Measurements from ENCODE around the gene EVPLL.
A peak's percentile ranks its signal among the peaks of the same experiment; 100 is the strongest.
"Not testable (repeated sequence)": the region's sequence is repeated elsewhere in the genome, so short reads cannot be mapped to it uniquely, and the experiment has no call there.

The EVPLL gene

GRCh38 chr17:18379246-18380146, 1.9 kb downstream of the EVPLL start:
- no peak for DNase-seq (ENCODE audit: low read depth in 1 of 2, low spot score in 1 of 2)

- DNase-seq (ENCODE audit: low read depth in 1 of 2, low spot score in 1 of 2), result no peak
Observed at GRCh38 chr17:18380471-18381157, 3.0 kb downstream of the EVPLL start.

DNA sequence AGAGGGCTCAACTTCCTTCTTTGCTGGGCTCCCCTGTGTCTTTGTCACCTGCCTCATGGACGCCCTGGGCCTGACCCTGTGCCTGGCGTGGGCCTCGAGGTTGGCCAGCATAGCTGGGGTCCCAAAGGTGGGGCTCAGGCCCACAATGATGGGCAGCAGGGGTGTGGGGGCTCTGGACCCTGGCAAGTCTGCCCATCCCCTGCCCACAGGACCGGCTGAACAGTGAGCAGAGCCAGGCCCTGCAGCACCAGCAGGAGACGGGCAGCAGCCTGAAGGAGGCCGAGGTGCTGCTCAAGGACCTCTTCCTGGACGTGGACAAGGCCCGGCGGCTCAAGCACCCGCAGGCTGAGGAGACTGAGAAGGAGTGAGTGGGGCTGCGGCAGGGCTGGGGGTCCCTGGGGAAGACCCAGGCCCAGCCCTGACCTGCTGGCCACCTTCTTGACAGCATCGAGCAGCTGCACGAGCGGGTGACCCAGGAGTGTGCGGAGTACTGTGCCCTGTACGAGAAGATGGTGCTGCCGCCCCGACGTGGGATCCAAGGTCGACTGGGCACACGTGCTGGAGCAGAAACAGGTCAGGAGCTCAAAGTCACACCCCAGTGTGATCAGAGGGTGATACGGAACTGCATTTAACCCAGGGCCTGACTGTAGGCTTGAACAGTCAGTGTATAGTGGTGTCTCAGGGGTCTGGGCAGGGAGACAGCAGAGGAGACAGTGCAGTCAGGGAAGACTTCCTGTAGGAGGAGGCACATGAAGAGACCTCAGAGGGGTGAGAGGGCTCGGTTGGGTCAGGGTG, 3.8 kb downstream of the EVPLL start:
- DNase-seq (ENCODE audit: low read depth in 1 of 2, low spot score in 1 of 2), result no peak

DNA sequence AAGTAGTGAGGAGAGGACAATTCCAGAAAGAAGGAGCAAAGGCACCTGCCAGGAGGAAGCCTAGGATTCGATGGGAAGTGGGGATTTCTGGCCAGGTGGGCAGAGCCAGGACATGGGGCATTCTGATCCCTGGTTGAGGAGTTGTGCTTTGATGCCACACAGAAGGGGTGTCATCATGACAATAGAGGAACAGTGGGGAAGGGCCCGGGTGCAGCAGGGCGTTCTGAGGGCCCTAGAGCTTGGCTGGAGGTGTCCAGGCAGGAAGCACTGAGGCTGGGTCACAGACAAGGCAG, 4.3 kb downstream of the EVPLL start:
- no peak for DNase-seq (ENCODE audit: low read depth in 1 of 2, low spot score in 1 of 2)

GRCh38 chr17:18382441-18383078, 5.0 kb downstream of the EVPLL start:
- no peak for DNase-seq (ENCODE audit: low read depth in 1 of 2, low spot score in 1 of 2)

- not testable (repeated sequence) for DNase-seq (ENCODE audit: low read depth in 1 of 2, low spot score in 1 of 2)
Observed at GRCh38 chr17:18383079-18383481, 5.5 kb downstream of the EVPLL start.

DNA sequence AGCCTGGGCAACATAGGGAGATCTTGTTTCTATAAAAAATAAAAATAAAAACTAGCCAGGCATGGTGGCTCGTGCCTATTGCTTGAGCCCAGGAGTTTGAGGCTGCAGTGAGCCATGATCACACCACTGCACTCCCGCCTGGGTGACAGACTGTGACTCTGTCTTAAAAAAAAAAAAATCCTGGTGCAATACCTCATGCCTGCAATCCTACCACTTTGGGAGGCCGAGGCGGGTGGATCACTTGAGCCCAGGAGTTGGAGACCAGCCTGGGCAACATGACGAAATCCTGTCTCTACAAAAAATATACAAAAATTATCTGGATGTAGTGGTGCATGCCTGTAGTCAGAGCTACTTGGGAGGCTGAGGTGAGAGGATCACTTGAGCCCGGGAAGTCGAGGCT, 6.7 kb downstream of the EVPLL start:
- DNase-seq (ENCODE audit: low read depth in 1 of 2, low spot score in 1 of 2), result not testable (repeated sequence)

DNA sequence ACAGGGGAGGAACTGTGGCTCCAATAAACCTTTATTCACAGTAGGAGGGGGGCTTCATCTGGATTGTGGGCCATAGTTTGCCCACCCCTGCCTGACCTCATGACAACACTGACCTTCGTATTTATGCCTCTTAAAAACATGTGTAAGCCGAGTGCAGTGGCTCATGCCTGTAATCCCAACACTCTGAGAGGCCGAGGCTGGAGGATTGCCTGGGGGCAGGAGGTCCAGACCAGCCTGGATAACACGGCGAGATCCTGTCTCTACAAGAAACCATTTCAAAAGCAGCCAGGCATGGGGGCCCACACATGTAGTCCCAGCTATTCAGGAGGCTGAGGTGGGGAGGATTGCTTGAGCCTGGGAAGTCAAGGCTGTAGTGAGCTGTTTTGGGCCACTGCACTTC, 10.0 kb downstream of the EVPLL start:
- not testable (repeated sequence) for DNase-seq (ENCODE audit: low read depth in 1 of 2, low spot score in 1 of 2)

GRCh38 chr17:18388266-18388665, 10.7 kb downstream of the EVPLL start:
- DNase-seq (ENCODE audit: low read depth in 1 of 2, low spot score in 1 of 2), result not testable (repeated sequence)

GRCh38 chr17:18388728-18389127, 11.2 kb downstream of the EVPLL start:
- DNase-seq (ENCODE audit: low read depth in 1 of 2, low spot score in 1 of 2), result not testable (repeated sequence)

GRCh38 chr17:18401872-18402590, 24.5 kb downstream of the EVPLL start:
- not testable (repeated sequence) for DNase-seq (ENCODE audit: low read depth in 1 of 2, low spot score in 1 of 2)

DNA sequence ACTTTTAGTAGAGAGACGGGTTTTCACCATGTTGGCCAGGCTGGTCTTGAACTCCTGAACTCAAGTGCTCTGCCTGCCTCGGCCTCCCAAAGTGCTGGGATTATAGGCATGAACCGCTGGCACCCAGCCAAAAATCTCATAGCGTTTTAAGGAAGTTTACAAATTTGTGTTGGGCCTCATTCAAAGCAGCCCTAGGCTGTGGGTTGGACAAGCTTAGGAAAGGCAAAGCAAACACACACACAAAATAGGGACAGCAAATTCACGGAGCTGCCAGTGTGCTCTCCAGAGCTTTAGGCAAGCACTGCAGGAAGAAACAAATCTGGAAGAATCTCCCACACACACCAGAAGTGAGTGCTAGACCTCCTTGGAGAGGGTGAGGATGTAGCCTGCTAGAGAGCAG, 25.6 kb downstream of the EVPLL start:
- not testable (repeated sequence) for DNase-seq (ENCODE audit: low read depth in 1 of 2, low spot score in 1 of 2)

DNA sequence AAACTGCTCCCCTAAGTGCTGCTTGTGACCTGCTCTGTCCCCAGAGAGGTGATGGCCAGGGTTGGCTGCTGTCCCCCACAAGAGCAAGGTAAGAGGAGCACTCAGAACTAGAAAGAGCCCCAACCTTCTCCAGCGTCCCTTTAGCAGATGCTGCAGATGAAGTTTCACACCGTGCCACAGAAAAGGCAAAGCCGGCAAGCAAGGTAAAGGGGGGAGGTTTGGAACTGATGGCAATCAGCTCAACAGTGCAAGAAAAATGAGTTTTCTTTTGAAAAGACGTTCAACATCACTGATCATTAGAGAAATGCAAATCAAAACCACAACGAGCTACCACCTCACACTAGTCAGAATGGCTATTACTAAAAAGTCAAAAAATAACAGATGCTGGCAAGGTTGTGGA, 26.0 kb downstream of the EVPLL start:
- not testable (repeated sequence) for DNase-seq (ENCODE audit: low read depth in 1 of 2, low spot score in 1 of 2)

GRCh38 chr17:18408906-18409305, 31.3 kb downstream of the EVPLL start:
- not testable (repeated sequence) for DNase-seq (ENCODE audit: low read depth in 1 of 2, low spot score in 1 of 2)

GRCh38 chr17:18409321-18409720, 31.7 kb downstream of the EVPLL start:
- DNase-seq (ENCODE audit: low read depth in 1 of 2, low spot score in 1 of 2), result not testable (repeated sequence)

DNA sequence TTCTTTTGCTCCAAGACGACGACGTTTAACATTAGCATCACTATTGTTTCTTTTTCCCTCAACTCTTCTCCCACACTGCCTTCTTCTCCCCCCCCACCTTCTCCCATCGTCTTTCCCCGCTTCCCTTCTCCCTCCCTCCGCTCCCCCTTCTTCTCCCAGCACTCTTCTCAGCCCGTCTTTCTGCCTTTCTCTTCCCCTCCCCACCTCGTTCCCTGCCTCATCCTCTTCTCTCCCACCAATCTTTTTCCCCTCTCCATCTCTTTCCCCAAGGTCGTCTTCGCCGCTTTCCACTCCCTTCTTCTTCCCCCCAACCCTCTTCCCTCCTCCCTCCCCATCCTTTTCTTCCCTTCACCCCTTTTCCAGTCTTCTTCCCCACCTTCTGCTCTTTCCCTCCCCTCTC, 33.2 kb downstream of the EVPLL start:
- DNase-seq (ENCODE audit: low read depth in 1 of 2, low spot score in 1 of 2), result not testable (repeated sequence)

DNA sequence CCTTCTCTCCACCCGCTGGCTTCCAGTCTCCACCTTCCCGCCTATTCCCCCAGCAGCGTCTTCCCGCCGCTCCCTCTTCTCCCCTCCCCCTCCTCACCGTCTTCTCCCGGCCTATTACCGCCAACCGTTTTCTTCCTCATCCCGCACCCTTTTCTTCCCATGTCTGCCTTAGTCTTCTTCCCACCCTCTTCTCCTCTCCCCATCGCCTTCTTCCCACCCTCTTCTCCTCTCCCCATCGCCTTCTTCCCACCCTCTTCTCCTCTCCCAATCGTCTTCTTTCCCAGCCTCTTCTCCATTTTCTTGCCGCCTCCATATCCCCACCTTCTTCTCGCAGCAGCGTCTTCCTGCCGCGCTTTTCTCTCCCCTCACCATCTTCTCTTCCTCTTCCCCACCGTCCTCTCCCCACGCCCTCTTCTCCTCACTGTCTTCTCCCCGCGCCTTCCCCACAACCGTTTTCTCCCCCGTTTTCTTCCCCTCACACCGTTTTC, 33.8 kb downstream of the EVPLL start:
- peak in 1 of 2 donors; percentile 18 for DNase-seq (ENCODE audit: low read depth in 1 of 2, low spot score in 1 of 2)

GRCh38 chr17:18412001-18412538, 34.5 kb downstream of the EVPLL start:
- not testable (repeated sequence) for DNase-seq (ENCODE audit: low read depth in 1 of 2, low spot score in 1 of 2)

DNA sequence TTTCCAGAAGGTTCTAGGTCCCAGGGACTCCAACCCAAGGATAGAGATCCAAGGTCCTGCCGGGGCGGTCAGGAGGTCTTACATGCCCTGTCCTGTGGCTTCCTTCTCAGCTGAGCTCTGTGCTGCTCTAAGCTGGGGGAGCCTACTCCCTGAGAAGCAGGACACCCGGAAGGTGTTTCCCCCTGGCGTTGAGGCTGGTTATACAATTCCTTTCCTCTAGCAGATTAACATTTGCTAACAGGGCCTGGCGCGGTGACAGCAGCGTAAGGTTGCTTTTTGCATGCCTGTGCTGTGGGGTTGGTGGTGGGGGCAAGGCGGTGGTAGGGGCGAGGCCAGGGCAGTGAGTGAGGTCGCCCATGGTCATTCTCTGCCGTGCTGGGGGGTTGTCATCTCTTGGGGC, 43.9 kb downstream of the EVPLL start:
- not testable (repeated sequence) for DNase-seq (ENCODE audit: low read depth in 1 of 2, low spot score in 1 of 2)

- DNase-seq (ENCODE audit: low read depth in 1 of 2, low spot score in 1 of 2), result not testable (repeated sequence)
Observed at GRCh38 chr17:18422464-18422863, 44.9 kb downstream of the EVPLL start.
